K562 (cell line): ENCODE results near the gene NEU3. TPM values are rescaled to one million over a fixed set of nuclear protein-coding genes. Genes with fewer than 3 reads are reported as not detected.
A peak's percentile ranks its signal among the peaks of the same experiment; 100 is the strongest.

Experiments
- AFF1 ChIP-seq, 2 experiments: fragments of 450-650 bp; IDR thresholded peaks; 2 replicates each; pipeline ENCODE4 v1.6.1; 2018; ENCODE audit warnings: mild to moderate bottlenecking in 2 of 2, low read depth in 1 of 2; ENCODE audit not compliant: partially characterized antibody in 2 of 2
- C11orf30 ChIP-seq: fragments of 450-650 bp; IDR thresholded peaks from 2 replicates; pipeline ENCODE4 v1.6.1; 2016; ENCODE audit warnings: low read depth, mild to moderate bottlenecking
- CREB1 ChIP-seq, 2 experiments: sonication (generic) in 1 of 2; formaldehyde crosslinking in 1 of 2; IDR thresholded peaks; 2 replicates each; pipeline versions ENCODE4 v1.6.1 to v1.8.0; 2012 to 2022; ENCODE audit warnings: inconsistent platforms in 1 of 2, mild to moderate bottlenecking in 1 of 2, missing genetic modification reagents in 1 of 2, moderate library complexity in 1 of 2
- ETS2 ChIP-seq: IDR thresholded peaks from 2 replicates; pipeline ENCODE4 v1.6.1; 2016; ENCODE audit warnings: borderline replicate concordance, missing genetic modification characterization, mild to moderate bottlenecking, moderate library complexity, missing compliant biosample characterization; ENCODE audit not compliant: poor library complexity, severe bottlenecking
- FOXM1 ChIP-seq, 2 experiments: fragments of 450-650 bp in 1 of 2; sonication (generic) in 1 of 2; formaldehyde crosslinking in 1 of 2; IDR thresholded peaks; 2 replicates each; pipeline versions ENCODE4 v1.6.1 to v1.9.0; 2017 to 2022; ENCODE audit warnings: low read depth in 2 of 2, mild to moderate bottlenecking in 2 of 2, missing genetic modification reagents in 1 of 2, moderate library complexity in 1 of 2
- POLR2A ChIP-seq: fragments of 450-650 bp; conservative IDR thresholded peaks from 2 replicates; pipeline ENCODE4 v1.6.1; 2016
- RB1 ChIP-seq: fragments of 450-650 bp; IDR thresholded peaks from 2 replicates; pipeline ENCODE4 v1.6.1; 2017; ENCODE audit warnings: low read depth, mild to moderate bottlenecking
- RBM17 ChIP-seq: fragments of 200-400 bp; formaldehyde crosslinking; IDR thresholded peaks from 2 replicates; pipeline ENCODE4 v1.6.1; 2017; ENCODE audit warnings: low read depth, mild to moderate bottlenecking, low read length, borderline replicate concordance
- RFX5 ChIP-seq: IDR thresholded peaks from 2 replicates; pipeline ENCODE4 v1.6.1; 2011; ENCODE audit warnings: low read depth, mild to moderate bottlenecking, improper control_type of control experiment, low read length
- SRF ChIP-seq, 2 experiments: fragments of 250-450, 450-650 bp in 1 of 2; sonication (Bioruptor Pico) in 1 of 2; sonication (generic) in 1 of 2; formaldehyde crosslinking; IDR thresholded peaks; 2 replicates each; pipeline versions ENCODE4 v1.5.0 to v1.5.1; 2020 to 2022; ENCODE audit warnings: mild to moderate bottlenecking in 1 of 2, missing genetic modification reagents in 1 of 2
- TAF9B ChIP-seq: fragments of 450-650 bp; IDR thresholded peaks from 2 replicates; pipeline ENCODE4 v1.6.1; 2018; ENCODE audit warnings: mild to moderate bottlenecking; ENCODE audit not compliant: partially characterized antibody
- TGIF2 ChIP-seq: sonication (generic); formaldehyde crosslinking; IDR thresholded peaks from 2 replicates; pipeline ENCODE4 v1.8.1; 2022; ENCODE audit warnings: mild to moderate bottlenecking, missing genetic modification reagents, moderate library complexity
- TRIM28 ChIP-seq: fragments of 450-650 bp; IDR thresholded peaks from 2 replicates; pipeline ENCODE4 v1.6.1; 2017
- U2AF1 ChIP-seq: fragments of 200-400 bp; formaldehyde crosslinking; optimal IDR thresholded peaks from 2 replicates; pipeline ENCODE3; 2017; ENCODE audit warnings: mild to moderate bottlenecking, low read depth, low read length, moderate library complexity
- ZBTB1 ChIP-seq: sonication (generic); formaldehyde crosslinking; IDR thresholded peaks from 2 replicates; pipeline ENCODE4 v1.8.1; 2023; ENCODE audit warnings: missing genetic modification reagents, low read depth, mild to moderate bottlenecking, borderline replicate concordance
- ZKSCAN8 ChIP-seq: fragments of 200-800 bp; sonication (Bioruptor generic); IDR thresholded peaks from 2 replicates; pipeline ENCODE4 v1.6.1; 2016; ENCODE audit warnings: missing genetic modification characterization, missing compliant biosample characterization
- ZNF77 ChIP-seq: fragments of 250-450 bp; sonication (Bioruptor Pico); IDR thresholded peaks from 2 replicates; pipeline ENCODE4 v1.5.0; 2020
- ZNF778 ChIP-seq: fragments of 450-650 bp; formaldehyde crosslinking; IDR thresholded peaks from 2 replicates; pipeline ENCODE4 v1.4.0; 2020; ENCODE audit warnings: mild to moderate bottlenecking, moderate library complexity
- polyA plus RNA-seq, 8 experiments: library from polyadenylated mRNA; depleted of rRNA in 4 of 8; stranded (reverse) in 5 of 8; unstranded in 3 of 8; fragments of >200 nt; fragmentation: Nextera tagmentation in 2 of 8; fragmentation: Illumina TruSeq in 1 of 8; extraction: Ambion mirVana in 2 of 8; extraction: Trizol in 1 of 8; gene quantifications; 2 replicates each; pipeline versions ENCODE4 v1.2.1 to v1.2.3, GENCODE V29; 2011 to 2014; ENCODE audit warnings: inconsistent platforms in 1 of 8, missing spikeins in 1 of 8
- total RNA-seq, 7 experiments: library from RNA; depleted of rRNA in 6 of 7; stranded (reverse); fragments of >200 nt in 6 of 7; fragmentation: Illumina TruSeq in 2 of 7; extraction: Trizol in 2 of 7; gene quantifications; 2 replicates each; pipeline versions ENCODE4 v1.2.1 to v1.2.3, GENCODE V29; 2011 to 2021; ENCODE audit warnings: low replicate concordance in 1 of 7
- TF ChIP-seq, protein P1 (sequence below): fragments of 450-650 bp; IDR thresholded peaks from 2 replicates; pipeline ENCODE4 v1.6.1; 2017; ENCODE audit warnings: antibody characterized with exemption
- TF ChIP-seq, protein P2 (sequence below): sonication (generic); formaldehyde crosslinking; IDR thresholded peaks from 2 replicates; pipeline ENCODE4 v1.8.1; 2022; ENCODE audit warnings: missing genetic modification reagents

NEU3 gene
- total and polyA plus RNA-seq, 9 of the 15 experiments (the other 6 are each of a cell fraction or from before 2014, with no cell fraction given): 6.2 to 41.3 (median 31.1) TPM

DNA sequence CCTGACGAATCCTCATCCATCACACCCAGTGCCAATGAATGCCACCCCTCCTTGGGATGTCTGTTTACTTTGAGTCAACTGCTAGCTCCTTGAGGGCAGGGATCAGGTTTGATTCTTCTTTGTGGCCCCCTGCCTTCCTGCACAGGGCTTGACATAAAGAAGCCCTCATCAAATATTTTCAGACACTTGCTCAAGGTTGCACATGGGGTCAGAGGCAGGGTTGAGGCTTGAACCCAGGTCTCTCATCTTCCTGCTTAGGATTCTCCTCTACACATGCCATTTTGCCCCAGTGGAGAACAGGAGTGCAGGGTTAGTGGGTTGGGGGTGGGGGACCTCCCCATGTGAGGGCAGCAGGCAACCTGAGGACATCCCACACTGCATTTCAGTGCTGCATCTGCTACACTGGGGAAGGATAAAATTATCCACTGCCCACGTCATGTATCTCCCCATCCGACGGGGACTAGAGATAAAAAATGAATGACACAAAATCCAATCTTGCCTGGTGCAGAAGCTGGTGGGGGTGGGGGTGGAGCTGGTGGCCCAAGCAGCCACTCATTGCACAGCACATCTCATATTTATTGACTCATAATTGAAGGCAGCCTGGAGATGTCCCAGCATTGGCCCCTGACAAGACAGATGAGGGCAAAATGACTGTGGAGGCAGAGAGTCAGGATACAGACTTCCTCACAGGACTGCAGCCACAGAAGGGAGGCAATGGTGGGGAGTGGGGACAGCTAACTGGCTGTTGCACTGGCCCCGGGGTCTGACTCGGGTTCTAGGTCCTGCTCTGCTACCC lies 41.3 kb downstream of the NEU3 start (continued):
- TF ChIP-seq ETS2 (tag) (no peak), POLR2A (no peak), TGIF2 (CRISPR knock-in tag) (no peak), ZNF77 (CRISPR knock-in tag) (no peak), RBM17 (no peak), TAF9B (no peak), RFX5 (no peak), U2AF1 (no peak), FOXM1 (IDR thresholded peaks at IDR 0.05; ENCODE audit: low read depth) (peak; percentile 40; the same call in 1 of the 2 replicates), FOXM1 (CRISPR knock-in tag; IDR thresholded peaks at IDR 0.05; ENCODE audit: low read depth) (no peak), AFF1 (IDR thresholded peaks at IDR 0.05; ENCODE audit: low read depth in 1 of 2, partially characterized antibody in 2 of 2) (no peak), ZBTB1 (no peak), TRIM28 (no peak), ZNF778 (CRISPR knock-in tag) (no peak), C11orf30 (no peak), SRF (CRISPR knock-in tag; IDR thresholded peaks at IDR 0.05) (no peak), RB1 (no peak), CREB1 (IDR thresholded peaks at IDR 0.05) (peak; percentile 58; the same call in 1 of the 2 replicates), CREB1 (CRISPR knock-in tag; IDR thresholded peaks at IDR 0.05) (0 out of 2 replicates have a peak, but pooled peaks have one; percentile 33), ZKSCAN8 (CRISPR knock-in tag) (no peak)
- TF ChIP-seq, protein P1, sequence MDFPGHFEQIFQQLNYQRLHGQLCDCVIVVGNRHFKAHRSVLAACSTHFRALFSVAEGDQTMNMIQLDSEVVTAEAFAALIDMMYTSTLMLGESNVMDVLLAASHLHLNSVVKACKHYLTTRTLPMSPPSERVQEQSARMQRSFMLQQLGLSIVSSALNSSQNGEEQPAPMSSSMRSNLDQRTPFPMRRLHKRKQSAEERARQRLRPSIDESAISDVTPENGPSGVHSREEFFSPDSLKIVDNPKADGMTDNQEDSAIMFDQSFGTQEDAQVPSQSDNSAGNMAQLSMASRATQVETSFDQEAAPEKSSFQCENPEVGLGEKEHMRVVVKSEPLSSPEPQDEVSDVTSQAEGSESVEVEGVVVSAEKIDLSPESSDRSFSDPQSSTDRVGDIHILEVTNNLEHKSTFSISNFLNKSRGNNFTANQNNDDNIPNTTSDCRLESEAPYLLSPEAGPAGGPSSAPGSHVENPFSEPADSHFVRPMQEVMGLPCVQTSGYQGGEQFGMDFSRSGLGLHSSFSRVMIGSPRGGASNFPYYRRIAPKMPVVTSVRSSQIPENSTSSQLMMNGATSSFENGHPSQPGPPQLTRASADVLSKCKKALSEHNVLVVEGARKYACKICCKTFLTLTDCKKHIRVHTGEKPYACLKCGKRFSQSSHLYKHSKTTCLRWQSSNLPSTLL: no peak
- TF ChIP-seq, protein P2, sequence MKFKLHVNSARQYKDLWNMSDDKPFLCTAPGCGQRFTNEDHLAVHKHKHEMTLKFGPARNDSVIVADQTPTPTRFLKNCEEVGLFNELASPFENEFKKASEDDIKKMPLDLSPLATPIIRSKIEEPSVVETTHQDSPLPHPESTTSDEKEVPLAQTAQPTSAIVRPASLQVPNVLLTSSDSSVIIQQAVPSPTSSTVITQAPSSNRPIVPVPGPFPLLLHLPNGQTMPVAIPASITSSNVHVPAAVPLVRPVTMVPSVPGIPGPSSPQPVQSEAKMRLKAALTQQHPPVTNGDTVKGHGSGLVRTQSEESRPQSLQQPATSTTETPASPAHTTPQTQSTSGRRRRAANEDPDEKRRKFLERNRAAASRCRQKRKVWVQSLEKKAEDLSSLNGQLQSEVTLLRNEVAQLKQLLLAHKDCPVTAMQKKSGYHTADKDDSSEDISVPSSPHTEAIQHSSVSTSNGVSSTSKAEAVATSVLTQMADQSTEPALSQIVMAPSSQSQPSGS (CRISPR knock-in tag): no peak
